Neural crest cell (in vitro differentiated cells): ENCODE results near the gene CCDC34. TPM values are rescaled to one million over a fixed set of nuclear protein-coding genes. Genes with fewer than 3 reads are reported as not detected.

Experiments
- DNase-seq: peaks from one replicate; pipeline ENCODE4 v3.0.0; 2021; ENCODE audit warnings: low read depth, mixed read lengths, low spot score
- H3K27ac Mint-ChIP-seq: one replicate; pipeline ENCODE4 v1.8.0; 2021; ENCODE audit warnings: mild to moderate bottlenecking, mixed read lengths; ENCODE audit not compliant: unreplicated experiment
- H3K27me3 Mint-ChIP-seq: 2 replicates; pipeline ENCODE4 v1.8.0; 2021; ENCODE audit warnings: low read depth, mild to moderate bottlenecking, mixed read lengths
- H3K36me3 Mint-ChIP-seq: 2 replicates; pipeline ENCODE4 v1.8.0; 2021; ENCODE audit warnings: low read depth, mild to moderate bottlenecking, mixed read lengths
- H3K4me1 Mint-ChIP-seq: 2 replicates; pipeline ENCODE4 v1.8.0; 2021; ENCODE audit warnings: mixed read lengths
- H3K4me3 Mint-ChIP-seq: one replicate; pipeline ENCODE4 v1.8.0; 2021; ENCODE audit warnings: mild to moderate bottlenecking, mixed read lengths
- H3K9me3 Mint-ChIP-seq: 2 replicates; pipeline ENCODE4 v1.8.0; 2021; ENCODE audit warnings: mixed read lengths
- CTCF ChIP-seq: fragments of 200-600 bp; sonication (generic); conservative IDR thresholded peaks from 2 replicates; pipeline ENCODE4 v1.5.0; 2021; ENCODE audit warnings: antibody characterized with exemption, mild to moderate bottlenecking
- total RNA-seq: library from RNA; stranded (reverse); gene quantifications from 2 replicates; pipeline ENCODE4 v1.2.1, GENCODE V29; 2021

Gene CCDC34
- total RNA-seq, 1 donor from 2014 or later = 38.6 TPM

GRCh38 chr11:27292637-27293010, 70.4 kb downstream of the CCDC34 start:
- H3K36me3 Mint-ChIP-seq = peaks cover 13% of the 10 kb centered on the region
- H3K9me3 Mint-ChIP-seq = peaks cover 20% of the 10 kb centered on the region
- no peaks in the 10 kb centered on the region for H3K27me3 Mint-ChIP-seq
- H3K4me3 Mint-ChIP-seq = no peak overlapping the region
- DNase-seq = no peak
- H3K4me1 Mint-ChIP-seq = peaks cover 13% of the 10 kb centered on the region
- TF ChIP-seq CTCF = no peak
- H3K27ac Mint-ChIP-seq = no peak overlapping the region

GRCh38 chr11:27291954-27292636, 70.9 kb downstream of the CCDC34 start:
- H3K9me3 Mint-ChIP-seq = peaks cover 20% of the 10 kb centered on the region
- peaks cover 13% of the 10 kb centered on the region for H3K36me3 Mint-ChIP-seq

GRCh38 chr11:27291302-27291889, 71.6 kb downstream of the CCDC34 start:
- Mint-ChIP-seq H3K9me3 (peaks cover 20% of the 10 kb centered on the region), H3K4me1 (peaks cover 13% of the 10 kb centered on the region), H3K36me3 (peaks cover 13% of the 10 kb centered on the region), H3K27ac (no peak overlapping the region), H3K27me3 (no peaks in the 10 kb centered on the region), H3K4me3 (no peak overlapping the region)
- DNase-seq = no peak
- TF ChIP-seq CTCF = no peak

More at GRCh38 chr11:27291954-27292636, 70.9 kb downstream of the CCDC34 start:
- no peak overlapping the region for H3K27ac Mint-ChIP-seq
- no peaks in the 10 kb centered on the region for H3K27me3 Mint-ChIP-seq
- H3K4me1 Mint-ChIP-seq = peaks cover 13% of the 10 kb centered on the region
- no peak for DNase-seq
- H3K4me3 Mint-ChIP-seq = no peak overlapping the region
- no peak for TF ChIP-seq CTCF

- H3K9me3 Mint-ChIP-seq = peaks cover 20% of the 10 kb centered on the region
- H3K27ac Mint-ChIP-seq = no peak overlapping the region
- H3K4me3 Mint-ChIP-seq = no peak overlapping the region
- peaks cover 13% of the 10 kb centered on the region for H3K36me3 Mint-ChIP-seq
- no peak for TF ChIP-seq CTCF
- no peak for DNase-seq
- peaks cover 13% of the 10 kb centered on the region for H3K4me1 Mint-ChIP-seq
- H3K27me3 Mint-ChIP-seq = no peaks in the 10 kb centered on the region
These were observed 72.6 kb downstream of the CCDC34 start for GRCh38 chr11:27290261-27291050.

Other genes with a start within 250 kb of the CCDC34 start
- 45.3 and 51.5 TPM in 2 replicates for gene LGR4, start 109.6 kb upstream of the CCDC34 start, total RNA-seq
- 33.2 and 34.0 TPM in 2 replicates for gene LIN7C, start 143.6 kb upstream of the CCDC34 start, total RNA-seq